Panc1 (cell line): ENCODE measurements around the gene ACOT12.

Source experiments
- POLR2AphosphoS5 ChIP-seq: IDR thresholded peaks from 2 replicates; pipeline ENCODE4 v1.6.1; 2012; ENCODE audit warnings: mild to moderate bottlenecking, low read depth, low read length, moderate library complexity
- SIN3A ChIP-seq: IDR thresholded peaks from 2 replicates; pipeline ENCODE4 v1.6.1; 2012; ENCODE audit warnings: low read depth, mild to moderate bottlenecking, low read length, moderate library complexity, borderline replicate concordance; ENCODE audit not compliant: insufficient read depth
- TCF7L2 ChIP-seq: IDR thresholded peaks from 2 replicates; pipeline ENCODE4 v1.6.1; 2011; ENCODE audit warnings: mild to moderate bottlenecking, low read depth, low read length, inconsistent platforms
- TF ChIP-seq, protein P1 (sequence below): fragments of 450-650 bp; IDR thresholded peaks from 2 replicates; pipeline ENCODE4 v1.5.1; 2017; ENCODE audit warnings: mild to moderate bottlenecking
- TF ChIP-seq, protein P2 (sequence below), 2 experiments: IDR thresholded peaks; 2 replicates each; pipeline ENCODE4 v1.6.1; 2011 to 2012; ENCODE audit warnings: low read depth in 2 of 2, control low read depth in 1 of 2, low read length in 1 of 2, mild to moderate bottlenecking in 1 of 2, moderate library complexity in 1 of 2; ENCODE audit not compliant: insufficient read depth in 1 of 2

DNA sequence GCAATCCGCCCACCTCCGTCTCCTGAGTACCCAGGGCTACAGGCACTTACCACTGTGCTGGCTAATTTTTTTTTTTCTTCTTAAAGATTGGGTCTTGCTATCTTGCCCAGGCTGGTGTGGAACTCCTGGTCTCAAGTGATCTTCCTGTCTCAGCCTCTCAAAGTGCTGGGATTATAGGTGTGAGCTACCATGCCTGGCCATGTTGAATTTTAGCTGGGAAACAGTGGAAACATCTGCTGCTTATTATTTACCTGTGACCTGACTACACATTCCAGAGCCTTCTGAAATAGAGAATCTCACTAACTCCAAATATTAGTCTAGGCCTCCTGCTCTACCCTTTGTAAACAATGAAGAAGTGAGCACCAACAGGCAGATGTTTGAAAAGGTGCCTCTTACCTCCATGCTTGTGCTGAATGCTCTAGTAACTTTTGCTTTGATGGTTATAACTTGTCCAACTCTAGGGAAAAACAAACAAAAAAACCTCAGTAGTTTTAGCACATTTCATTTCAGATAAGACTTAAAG, 22.5 kb downstream of the ACOT12 start:
- TF ChIP-seq, protein P1, sequence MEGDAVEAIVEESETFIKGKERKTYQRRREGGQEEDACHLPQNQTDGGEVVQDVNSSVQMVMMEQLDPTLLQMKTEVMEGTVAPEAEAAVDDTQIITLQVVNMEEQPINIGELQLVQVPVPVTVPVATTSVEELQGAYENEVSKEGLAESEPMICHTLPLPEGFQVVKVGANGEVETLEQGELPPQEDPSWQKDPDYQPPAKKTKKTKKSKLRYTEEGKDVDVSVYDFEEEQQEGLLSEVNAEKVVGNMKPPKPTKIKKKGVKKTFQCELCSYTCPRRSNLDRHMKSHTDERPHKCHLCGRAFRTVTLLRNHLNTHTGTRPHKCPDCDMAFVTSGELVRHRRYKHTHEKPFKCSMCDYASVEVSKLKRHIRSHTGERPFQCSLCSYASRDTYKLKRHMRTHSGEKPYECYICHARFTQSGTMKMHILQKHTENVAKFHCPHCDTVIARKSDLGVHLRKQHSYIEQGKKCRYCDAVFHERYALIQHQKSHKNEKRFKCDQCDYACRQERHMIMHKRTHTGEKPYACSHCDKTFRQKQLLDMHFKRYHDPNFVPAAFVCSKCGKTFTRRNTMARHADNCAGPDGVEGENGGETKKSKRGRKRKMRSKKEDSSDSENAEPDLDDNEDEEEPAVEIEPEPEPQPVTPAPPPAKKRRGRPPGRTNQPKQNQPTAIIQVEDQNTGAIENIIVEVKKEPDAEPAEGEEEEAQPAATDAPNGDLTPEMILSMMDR = no peak
- TF ChIP-seq TCF7L2 (no peak), POLR2AphosphoS5 (no peak), SIN3A (no peak)
- TF ChIP-seq, protein P2, sequence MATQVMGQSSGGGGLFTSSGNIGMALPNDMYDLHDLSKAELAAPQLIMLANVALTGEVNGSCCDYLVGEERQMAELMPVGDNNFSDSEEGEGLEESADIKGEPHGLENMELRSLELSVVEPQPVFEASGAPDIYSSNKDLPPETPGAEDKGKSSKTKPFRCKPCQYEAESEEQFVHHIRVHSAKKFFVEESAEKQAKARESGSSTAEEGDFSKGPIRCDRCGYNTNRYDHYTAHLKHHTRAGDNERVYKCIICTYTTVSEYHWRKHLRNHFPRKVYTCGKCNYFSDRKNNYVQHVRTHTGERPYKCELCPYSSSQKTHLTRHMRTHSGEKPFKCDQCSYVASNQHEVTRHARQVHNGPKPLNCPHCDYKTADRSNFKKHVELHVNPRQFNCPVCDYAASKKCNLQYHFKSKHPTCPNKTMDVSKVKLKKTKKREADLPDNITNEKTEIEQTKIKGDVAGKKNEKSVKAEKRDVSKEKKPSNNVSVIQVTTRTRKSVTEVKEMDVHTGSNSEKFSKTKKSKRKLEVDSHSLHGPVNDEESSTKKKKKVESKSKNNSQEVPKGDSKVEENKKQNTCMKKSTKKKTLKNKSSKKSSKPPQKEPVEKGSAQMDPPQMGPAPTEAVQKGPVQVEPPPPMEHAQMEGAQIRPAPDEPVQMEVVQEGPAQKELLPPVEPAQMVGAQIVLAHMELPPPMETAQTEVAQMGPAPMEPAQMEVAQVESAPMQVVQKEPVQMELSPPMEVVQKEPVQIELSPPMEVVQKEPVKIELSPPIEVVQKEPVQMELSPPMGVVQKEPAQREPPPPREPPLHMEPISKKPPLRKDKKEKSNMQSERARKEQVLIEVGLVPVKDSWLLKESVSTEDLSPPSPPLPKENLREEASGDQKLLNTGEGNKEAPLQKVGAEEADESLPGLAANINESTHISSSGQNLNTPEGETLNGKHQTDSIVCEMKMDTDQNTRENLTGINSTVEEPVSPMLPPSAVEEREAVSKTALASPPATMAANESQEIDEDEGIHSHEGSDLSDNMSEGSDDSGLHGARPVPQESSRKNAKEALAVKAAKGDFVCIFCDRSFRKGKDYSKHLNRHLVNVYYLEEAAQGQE (IDR thresholded peaks at IDR 0.05; ENCODE audit: insufficient read depth in 1 of 2, low read depth in 2 of 2, low read length in 1 of 2) = no peak
